NCI-H82 treated with DMSO at 0.1 percent for 48 hours (cell line): ENCODE results near the gene CRELD2.

Experiments
- DNase-seq: peaks from one replicate; lab custom pipeline; 2025; ENCODE audit not compliant: unreplicated experiment; lab: John Stamatoyannopoulos, UW

Gene CRELD2

DNA sequence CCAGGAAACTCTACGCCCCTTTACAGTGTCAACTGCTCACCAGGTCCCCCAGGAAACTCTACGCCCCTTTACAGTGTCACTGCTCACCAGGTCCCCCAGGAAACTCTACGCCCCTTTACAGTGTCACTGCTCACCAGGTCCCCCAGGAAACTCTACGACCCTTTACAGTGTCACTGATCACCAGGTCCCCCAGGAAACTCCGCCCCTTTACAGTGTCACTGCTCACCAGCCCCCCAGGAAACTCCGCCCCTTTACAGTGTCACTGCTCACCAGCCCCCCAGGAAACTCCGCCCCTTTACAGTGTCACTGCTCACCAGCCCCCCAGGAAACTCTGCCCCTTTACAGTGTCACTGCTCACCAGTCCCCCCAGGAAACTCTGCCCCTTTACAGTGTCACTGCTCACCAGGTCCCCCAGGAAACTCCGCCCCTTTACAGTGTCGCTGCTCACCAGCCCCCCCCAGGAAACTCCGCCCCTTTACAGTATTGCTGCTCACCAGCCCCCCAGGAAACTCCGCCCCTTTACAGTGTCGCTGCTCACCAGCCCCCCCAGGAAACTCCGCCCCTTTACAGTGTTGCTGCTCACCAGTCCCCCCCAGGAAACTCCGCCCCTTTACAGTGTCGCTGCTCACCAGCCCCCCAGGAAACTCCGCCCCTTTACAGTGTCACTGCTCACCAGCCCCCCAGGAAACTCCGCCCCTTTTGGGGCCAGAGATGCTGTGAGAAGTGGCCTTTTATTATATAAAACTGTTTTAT, 26.8 kb downstream of the CRELD2 start:
- DNase-seq: peak; percentile 67

DNA sequence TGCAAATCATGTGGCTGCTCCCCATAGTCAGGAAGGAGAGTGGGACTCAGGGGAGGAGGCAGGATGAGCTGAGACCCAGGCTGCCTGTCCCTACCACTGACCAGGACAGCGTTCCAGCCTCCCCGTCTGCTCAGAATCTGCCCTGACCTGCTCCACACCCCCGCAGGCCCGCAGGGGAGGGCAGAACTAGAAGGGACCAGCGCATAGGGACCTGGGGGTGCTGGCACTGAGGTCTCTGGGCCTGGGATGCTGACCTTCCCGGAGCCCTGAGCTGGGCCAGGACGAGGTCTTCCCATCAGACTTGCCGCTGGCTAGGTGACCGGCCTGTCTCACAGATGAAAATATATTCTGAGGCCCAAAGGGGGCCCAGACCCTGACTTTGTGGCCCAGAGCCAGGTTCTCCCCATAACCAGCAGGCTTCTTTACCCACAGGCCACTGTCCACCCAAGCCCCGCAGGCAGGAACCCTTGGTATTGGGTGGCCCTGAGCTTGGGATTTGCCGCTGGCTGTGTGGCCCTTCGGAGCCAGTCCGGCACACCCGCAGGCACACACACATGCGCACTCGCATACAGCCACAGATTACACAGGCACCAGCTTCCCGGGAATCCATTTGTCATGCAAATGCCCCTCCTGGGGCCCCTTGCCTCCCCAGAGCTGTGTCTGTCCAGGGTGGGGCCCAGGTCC, 28.3 kb downstream of the CRELD2 start:
- no peak for DNase-seq

DNA sequence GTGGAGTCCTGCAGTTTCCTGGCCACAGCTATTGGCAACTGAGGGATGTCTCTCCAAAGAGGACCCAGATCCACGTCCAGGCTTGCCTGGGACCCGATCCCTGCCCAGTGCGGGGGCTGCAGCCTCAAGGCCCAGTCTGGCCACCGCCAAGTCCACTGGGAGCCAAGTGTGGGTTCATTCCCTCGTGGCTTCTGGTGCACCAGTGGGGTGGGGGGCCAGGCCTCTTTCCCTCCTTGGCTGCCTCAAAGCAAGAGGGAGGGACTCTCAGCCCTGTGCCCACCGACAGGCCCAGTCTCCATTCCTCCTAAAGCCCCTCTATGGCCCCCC, 28.8 kb downstream of the CRELD2 start:
- DNase-seq: no peak

DNA sequence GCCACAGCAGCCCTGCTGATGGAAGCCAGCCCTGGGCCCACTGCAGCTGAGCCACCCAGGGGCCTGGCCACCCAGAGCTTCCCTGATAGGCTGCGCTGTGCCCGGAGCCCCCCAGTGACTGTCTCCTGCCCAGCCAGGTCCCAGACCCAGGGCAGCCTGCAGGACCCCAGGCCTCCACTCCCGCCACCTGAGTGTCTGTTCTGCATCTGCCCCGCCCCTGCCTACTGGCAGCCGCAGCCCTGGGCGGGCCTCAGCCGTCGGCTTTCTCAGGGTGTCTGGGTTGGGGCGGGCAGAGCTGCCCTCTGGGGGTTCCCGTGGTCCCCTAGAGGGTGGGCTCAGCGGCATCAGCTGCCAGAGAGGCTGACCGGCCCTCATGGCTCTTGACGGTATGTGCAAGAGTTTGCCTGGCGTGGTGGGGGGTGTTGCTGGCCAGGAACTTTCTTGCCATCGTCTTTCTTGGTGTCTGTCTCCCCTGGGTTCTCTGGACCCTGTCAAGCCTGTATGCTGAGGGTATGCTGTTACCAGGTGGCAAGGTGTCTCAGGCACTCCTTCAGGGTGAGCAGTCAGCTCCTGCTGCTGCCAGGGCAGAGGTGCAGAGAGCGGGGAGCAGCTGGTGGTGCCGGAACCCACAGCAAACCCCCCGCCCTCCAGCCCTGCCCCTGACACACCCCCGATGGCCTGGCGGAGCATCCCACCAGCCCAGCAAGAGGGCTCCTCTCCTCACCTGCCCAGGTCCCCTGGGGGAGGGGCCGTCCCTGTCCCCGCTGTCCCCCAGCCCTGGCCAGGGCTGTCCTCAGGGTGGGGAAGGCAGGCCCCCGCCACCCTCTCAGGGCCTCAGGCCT, 29.9 kb downstream of the CRELD2 start:
- no peak for DNase-seq

DNA sequence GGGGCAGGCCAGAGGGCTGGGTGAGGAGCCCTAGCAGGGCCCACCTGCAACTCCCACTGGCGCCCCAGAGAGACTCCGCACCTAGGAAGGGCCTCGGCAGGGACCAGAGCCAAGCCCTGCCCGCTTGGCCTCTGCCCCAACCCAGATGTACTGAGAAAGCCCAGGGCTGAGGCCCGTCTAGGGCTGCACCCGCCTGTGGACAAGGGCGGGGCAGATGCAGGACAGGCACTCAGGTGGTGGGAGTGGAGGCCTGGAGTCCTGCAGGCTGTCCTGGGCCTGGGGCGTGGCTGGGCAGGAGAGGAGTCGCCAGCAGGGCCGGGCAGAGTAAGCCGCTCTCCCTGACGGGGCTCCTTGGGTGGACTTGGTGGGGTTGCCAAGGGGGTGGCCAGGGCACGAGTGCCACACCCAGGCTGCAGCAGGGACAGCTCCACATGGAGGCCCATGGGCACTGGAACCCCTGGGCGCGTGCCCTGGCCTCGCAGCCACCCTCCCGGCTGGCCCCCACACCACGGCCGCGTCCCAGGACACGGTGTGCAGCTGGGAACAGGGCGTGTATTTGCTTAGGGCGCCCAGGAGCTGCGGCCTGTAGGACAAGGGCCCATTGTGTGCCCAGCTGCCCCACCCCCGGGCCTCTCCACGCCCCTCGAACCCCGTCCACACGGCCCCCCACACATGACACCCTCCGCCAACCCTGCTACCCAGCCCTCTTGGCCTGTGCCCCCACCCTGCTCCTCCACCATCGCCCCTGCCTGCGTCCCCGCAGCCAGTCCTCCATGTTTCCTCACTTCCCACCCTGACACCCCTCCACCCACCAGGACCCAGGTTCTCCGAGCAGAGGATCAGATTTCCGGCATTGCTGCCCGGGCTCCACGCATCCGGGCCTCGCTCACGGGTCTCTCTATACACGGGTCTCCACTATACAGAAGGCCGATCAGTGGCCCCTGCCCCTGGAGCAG, 30.8 kb downstream of the CRELD2 start:
- no peak for DNase-seq

DNA sequence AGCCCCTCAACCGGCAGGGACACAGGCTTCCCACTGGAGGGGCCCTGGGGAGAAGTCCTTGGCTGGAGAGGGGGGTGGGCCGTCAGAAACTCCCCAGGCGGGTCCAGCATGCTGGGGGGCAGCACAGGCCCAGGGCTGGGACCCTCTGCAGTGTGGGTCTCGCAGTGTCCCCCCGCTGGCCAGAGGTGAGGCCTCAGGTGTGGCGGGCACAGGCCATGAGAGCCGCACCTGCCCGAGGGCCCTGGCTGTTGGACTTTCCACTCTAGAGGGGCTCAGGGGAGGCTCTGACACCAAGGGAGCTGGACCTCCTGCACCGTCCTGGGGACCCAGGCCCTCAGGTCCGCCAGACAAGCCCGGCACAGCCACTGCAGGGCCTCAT, 31.5 kb downstream of the CRELD2 start:
- no peak for DNase-seq

DNA sequence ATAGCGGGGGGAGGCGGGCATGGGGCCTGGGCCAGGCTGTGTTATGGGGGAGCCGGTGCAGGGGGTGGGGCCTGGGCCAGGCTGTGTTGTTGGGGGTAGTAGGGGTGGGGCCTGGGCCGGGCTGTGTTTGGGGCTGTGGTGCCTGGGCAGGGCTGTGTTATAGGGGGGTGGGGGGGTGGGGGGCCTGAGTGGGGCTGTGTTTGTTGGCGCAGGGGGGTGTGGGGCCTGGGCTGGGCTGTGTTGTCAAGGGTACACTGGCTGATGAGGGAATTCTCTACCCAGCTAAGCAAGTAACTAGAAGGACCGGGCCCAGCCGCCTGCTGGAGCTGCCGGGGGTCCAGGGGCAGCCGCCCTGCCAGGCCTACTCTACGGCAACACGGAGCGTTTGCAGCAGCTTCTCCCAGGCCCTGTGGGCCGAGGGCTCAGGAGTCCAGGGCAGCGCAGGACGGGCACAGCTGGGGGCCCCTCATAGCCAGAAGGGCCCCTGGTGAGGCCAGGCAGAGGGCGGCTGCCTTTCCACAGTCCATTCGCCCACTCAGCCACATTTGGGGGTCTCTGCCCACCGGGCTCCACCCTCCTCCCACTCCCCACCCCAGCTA, 32.1 kb downstream of the CRELD2 start:
- DNase-seq: no peak

DNA sequence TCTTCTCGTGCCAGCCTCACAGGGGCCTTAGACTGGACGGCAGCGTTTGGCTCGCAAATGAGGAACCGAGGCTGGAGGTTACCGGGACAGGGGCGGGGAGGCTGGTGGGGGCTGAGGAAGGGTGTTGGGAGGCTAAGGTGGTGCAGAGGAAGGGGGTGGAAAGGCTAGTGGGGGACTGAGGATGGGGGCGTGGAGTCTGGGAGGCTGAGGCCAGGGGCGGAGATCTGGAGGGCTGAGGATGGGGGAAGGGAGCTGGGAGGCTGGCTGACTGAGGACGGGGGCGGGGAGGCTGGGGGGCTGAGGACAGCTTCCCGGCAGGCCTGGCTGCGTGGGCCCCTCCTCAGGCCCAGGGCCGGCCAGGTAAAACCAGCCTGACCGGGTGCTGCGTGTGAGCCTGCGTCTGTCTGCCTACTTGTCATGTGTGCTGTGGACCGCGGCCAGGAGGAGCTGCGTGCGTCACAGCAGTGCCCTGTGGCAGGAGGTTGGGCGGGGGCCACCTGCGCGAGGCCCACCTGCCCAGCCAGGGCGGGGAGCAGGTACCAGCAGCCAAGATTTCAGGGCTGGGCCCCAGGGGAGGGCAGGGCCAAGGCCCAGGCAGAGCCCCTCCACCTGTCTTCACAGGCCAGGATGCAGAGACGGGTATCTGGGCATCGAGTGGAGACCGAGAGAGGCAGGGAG, 32.7 kb downstream of the CRELD2 start:
- DNase-seq: no peak

DNA sequence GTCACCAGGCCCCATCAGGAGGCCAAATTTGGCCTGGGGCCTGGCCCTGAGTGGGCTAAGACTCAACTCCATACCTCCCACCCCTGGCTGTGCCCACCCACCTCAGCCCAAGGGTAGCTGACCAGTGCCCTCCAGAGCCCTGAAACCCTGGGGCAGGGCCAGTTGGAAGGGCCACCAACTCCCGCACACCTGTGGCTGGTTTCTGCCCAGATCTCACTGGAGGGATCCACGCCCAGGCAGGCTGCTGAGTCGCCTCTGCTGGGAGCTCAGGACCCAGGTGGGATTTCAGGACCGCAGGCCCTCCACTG, 33.2 kb downstream of the CRELD2 start:
- no peak for DNase-seq

DNA sequence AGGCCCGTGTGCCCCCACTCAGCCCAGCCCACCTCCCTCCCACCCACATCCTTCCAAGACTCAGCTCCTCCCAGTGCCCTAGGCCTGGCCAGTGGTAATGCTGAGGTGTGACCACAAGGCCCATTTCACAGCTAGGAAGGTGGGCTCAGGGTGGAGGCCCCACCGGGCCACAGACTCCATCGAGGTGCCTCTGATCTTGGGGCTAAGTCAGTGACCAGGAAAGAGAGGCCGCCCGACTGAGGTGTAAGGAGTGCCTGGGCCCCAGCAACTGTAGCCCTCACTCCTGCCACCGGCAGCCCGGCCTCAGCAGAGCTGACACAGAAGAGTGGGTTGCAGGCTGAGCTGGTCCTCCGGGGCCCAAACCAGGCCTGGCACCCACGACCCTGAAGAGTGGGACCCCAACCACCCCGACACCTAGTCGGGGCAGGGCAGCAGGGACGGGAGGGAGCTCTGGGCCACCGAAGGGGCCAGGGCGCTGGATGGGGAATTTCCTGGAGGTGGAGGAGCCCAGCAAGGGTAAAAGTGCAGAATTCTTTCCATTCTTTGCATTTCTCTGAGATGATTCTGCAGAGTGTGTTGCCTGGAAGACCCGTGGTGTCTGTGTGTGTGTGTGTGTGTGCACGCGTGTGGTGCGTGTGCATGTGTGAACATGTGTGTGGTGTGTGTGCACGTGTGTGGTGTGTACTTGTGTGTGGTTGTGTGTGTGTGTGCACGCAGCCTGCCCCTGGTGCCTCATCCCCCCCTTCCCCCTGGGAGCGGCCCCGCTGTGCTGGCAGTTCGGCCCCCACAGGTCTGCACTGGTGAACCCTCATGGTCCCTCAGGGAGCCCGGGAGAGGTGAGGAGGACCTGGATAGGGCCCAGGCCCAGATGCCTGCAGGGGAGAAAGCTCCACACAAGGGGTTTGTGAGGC, 33.8 kb downstream of the CRELD2 start:
- DNase-seq: no peak

DNA sequence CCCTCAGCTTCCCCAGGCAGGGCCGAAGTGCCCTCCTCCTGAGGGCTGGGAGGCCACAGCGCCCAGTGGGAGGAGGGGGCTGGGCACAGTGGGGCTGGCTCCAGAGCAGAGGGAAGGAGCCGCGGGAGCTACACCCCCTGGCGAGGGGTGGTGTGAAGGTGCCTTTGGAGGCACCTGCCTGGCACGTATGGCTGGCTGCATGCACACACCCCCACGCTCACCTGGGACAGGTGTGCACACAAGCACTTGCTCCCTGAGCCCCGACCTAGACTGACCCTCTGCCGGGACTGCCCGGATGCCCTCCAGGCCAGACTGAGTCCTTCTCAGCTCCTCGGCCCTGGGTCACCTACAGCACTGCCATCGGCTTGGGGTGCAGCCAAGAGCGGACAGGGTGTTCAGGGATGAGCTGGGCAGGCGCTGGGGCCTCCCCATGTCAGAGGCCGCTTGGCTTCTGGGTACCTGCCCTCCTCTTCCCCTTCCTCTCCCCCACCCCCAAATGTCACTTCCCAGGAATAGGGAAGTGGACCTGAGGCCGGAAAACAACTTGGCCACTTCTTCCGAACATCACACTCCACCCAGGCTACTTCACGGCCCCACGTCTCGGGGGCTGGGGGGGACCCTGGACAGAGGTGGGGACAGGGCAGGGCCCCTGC, 34.7 kb downstream of the CRELD2 start:
- DNase-seq: no peak

DNA sequence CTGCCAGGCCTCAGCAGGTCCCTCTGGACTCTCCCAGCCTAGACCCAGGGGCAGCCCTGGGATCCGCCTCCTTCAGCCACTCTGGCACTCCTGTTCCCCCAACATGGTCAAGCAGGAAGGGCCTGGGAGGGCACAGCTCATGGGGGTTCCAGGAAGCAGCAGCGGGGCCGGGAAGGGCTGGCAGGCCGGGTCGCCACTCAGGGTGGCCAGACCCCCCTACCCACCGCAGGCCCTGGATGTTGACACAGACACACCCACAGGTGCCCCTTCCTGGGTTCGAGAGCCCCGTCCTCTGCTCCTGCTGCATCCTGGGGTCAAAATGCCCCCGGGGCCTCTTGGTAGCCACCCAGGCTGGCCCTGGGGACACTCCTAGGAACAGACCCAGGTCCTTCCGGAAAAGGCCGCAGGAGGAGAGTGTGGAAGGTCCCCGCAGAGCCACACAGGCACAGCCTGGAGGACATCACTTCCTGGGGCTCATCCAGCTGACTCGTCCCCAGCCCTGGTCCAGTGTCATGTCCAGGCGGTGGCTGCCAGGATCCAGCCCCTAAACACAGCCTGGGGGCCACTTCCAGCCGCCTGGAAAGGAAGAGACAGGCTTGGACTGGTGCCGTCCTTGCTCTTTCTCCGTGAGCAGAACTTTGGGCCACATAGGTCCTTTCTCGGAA, 35.4 kb downstream of the CRELD2 start:
- DNase-seq: no peak

DNA sequence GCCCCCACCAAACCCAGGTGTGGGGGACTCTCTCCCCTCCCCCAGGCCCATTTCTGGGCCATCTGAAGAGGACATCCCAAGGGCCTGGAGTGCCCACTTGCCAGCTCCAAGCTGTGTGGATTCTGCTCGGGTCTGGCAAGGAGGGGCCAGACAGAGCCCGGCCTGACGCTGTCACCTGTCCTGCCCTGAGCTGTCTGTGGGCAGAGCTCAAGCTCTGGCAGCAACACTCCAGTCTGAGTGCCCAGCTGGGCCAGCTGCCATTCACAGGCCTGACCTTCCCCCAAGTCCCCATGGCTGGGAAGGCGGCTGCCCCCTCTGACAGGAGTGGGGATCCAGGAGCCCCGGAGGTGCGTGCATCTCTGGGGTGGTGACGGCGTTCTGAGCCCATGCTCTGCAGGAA, 35.9 kb downstream of the CRELD2 start:
- no peak for DNase-seq

DNA sequence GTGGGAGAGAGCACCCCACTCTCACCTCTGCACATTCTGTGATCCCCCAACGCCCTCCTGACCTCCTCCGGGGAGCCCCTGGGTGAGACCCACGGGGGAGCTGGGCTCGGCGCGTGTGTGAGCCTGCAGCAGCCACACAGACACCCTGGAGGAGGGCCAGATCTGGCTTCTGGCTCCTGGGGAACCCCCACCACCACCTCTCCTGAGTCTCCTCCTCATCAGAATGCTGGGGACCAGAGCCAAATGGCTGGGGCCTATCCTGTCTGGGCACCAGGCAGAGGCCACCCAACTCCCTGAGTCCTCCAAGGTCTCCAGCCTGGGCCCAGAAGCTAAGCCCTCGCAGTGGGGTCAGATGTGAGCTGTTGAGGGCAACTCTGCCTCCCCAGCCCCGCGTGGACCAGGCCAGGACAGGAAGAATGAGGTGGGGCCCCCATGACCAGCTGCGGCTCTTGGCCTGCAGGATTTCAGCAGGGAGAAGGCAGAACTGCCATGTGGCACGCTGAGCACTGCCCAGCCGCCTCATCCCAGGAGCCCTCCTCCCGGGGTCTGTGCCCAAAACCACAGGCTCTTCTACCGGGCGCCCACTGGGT, 36.7 kb downstream of the CRELD2 start:
- no peak for DNase-seq

DNA sequence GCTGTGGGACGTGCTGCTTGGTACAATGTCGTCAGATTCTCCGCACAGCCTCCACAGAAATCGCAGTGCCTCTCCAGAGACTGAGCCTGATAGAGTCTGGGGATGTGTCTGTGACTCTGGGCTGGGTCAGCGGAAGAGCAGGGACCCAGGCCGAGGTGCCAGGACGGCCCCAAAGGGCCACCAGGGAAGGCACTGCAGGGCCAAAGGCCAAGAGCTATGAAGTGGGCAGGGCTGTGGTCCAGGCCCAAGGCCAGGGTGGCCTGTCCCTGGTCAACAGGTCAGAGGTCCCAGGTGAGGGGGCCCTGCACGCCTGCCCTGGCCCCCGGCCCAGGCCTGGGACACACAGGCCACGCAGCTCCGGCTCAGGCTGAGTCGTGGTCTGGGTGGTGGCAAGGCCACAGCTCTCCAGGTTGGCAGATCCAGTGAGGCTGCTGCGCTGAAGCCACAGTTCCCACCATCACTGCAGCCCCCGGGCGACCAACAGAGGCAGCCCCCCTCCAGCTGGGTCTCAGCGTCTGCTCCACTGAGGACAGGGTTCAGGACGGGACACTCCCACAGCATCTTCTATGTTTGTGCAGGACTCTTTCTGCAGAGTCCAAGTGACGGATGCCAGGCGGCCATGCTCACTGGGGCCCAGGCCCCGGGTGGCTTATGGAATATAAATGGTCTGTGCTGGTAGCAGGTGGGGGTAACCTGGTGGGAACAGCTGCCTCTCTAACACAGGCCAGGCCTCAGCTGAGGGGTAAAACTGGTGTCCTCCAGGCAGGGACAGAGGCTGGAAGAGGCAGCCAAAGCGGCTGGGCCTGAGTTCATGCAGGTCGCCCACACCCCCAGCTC, 37.4 kb downstream of the CRELD2 start:
- DNase-seq: no peak

DNA sequence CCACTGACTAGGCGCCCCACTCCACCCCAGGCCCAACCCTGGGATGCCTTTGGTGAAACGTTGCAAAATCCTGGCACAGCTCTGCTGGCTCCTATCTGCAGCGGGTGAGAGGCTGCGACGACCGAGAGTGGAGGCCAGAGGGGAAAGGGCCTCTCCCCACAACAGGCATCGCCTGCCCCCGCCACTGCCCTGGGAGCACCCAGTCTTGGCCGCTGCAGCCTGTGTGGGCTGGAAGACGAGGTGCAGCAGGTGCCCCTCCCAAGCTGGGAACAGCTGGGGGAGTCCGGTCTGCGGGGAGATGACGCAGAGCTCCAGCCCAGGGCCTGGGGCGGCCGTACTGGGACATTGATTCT, 38.0 kb downstream of the CRELD2 start:
- DNase-seq: no peak
